WERI-Rb-1 (cell line): ENCODE results near the gene ATP6V1A.

ENCODE experiments used
- DNase-seq: peaks from one replicate; pipeline ENCODE4 v3.0.0-alpha.2; 2020
- H3K27ac ChIP-seq: fragments of 250-450 bp; sonication (Bioruptor Pico); 2 replicates; pipeline ENCODE4 v1.5.1; 2020; ENCODE audit warnings: mild to moderate bottlenecking, moderate library complexity
- H3K27me3 ChIP-seq: fragments of 250-450 bp; sonication (Bioruptor Pico); 2 replicates; pipeline ENCODE4 v1.5.1; 2021; ENCODE audit warnings: mild to moderate bottlenecking, low read depth, moderate library complexity; ENCODE audit not compliant: insufficient read depth, severe bottlenecking
- H3K36me3 ChIP-seq: fragments of 250-450 bp; sonication (Bioruptor Pico); 2 replicates; pipeline ENCODE4 v1.5.1; 2020; ENCODE audit warnings: mild to moderate bottlenecking, moderate library complexity
- H3K4me3 ChIP-seq: 2 replicates; pipeline ENCODE4 v1.5.1; 2011; ENCODE audit warnings: low read depth, mild to moderate bottlenecking, control low read depth, low read length
- H3K9me3 ChIP-seq: fragments of 250-450 bp; sonication (Bioruptor Pico); 2 replicates; pipeline ENCODE4 v1.5.1; 2021; ENCODE audit warnings: mild to moderate bottlenecking, moderate library complexity; ENCODE audit not compliant: severe bottlenecking
- CTCF ChIP-seq: IDR thresholded peaks from 2 replicates; pipeline ENCODE4 v1.5.1; 2011; ENCODE audit warnings: low read depth, mild to moderate bottlenecking, control low read depth, inconsistent platforms, low read length

Gene ATP6V1A

GRCh38 chr3:113751141-113751540, 4.3 kb downstream of the ATP6V1A start:
- Histone ChIP-seq H3K27me3 (no peaks in the 10 kb centered on the region), H3K36me3 (no peaks in the 10 kb centered on the region; the same call in 1 of the 2 replicates), H3K4me3 (no peak overlapping the region), H3K9me3 (no peaks in the 10 kb centered on the region), H3K27ac (no peak overlapping the region)
- no peak for TF ChIP-seq CTCF
- DNase-seq = no peak

- H3K27me3 ChIP-seq = no peaks in the 10 kb centered on the region
- no peak for TF ChIP-seq CTCF
- no peak for DNase-seq
- peaks cover 3% of the 10 kb centered on the region for H3K9me3 ChIP-seq
- H3K4me3 ChIP-seq = no peak overlapping the region
- H3K27ac ChIP-seq = no peak overlapping the region
- no peaks in the 10 kb centered on the region for H3K36me3 ChIP-seq
These were observed 6.6 kb downstream of the ATP6V1A start for GRCh38 chr3:113753376-113753985.

GRCh38 chr3:113754494-113755159, 7.8 kb downstream of the ATP6V1A start:
- peaks cover 6% of the 10 kb centered on the region for H3K9me3 ChIP-seq
- no peaks in the 10 kb centered on the region for H3K36me3 ChIP-seq
- DNase-seq = no peak
- no peaks in the 10 kb centered on the region for H3K27me3 ChIP-seq
- no peak for TF ChIP-seq CTCF
- H3K27ac ChIP-seq = no peak overlapping the region
- H3K4me3 ChIP-seq = no peak overlapping the region

GRCh38 chr3:113758389-113759024, 11.7 kb downstream of the ATP6V1A start:
- H3K27me3 ChIP-seq = no peaks in the 10 kb centered on the region
- no peak overlapping the region for H3K4me3 ChIP-seq
- DNase-seq = no peak
- H3K27ac ChIP-seq = no peak overlapping the region
- TF ChIP-seq CTCF = no peak
- H3K9me3 ChIP-seq = peaks cover 6% of the 10 kb centered on the region
- no peaks in the 10 kb centered on the region for H3K36me3 ChIP-seq

GRCh38 chr3:113764698-113765097, 17.9 kb downstream of the ATP6V1A start:
- no peak for TF ChIP-seq CTCF
- no peak overlapping the region for H3K4me3 ChIP-seq

More at GRCh38 chr3:113764698-113765097, 17.9 kb downstream of the ATP6V1A start:
- peak; percentile 66 for DNase-seq
- H3K27me3 ChIP-seq = no peaks in the 10 kb centered on the region
- no peaks in the 10 kb centered on the region for H3K9me3 ChIP-seq
- H3K36me3 ChIP-seq = no peaks in the 10 kb centered on the region
- no peak overlapping the region for H3K27ac ChIP-seq
